ENCODE data around the gene KIF9.

Gene KIF9

DNA sequence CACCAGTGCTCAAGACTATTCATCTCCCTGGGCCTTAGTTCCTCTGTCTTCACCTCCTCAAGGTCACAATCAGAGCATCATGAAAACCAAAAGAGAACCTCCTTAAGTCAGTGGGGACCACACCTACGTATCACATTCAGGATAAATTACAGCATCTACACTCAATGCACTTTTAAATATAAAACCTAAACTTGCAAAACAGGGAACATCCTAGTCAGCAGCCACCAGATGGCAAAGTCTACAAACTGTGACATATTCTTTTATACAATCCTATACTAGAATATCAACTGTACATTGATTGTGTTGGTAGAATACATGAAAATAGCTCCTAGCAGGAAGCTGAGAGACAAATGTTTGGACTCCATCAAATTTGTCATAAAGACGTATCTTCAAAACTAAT, 7.9 kb downstream of the KIF9 start:
- H3K4me3 ChIP-seq (ENCODE audit: low read depth, low read length) = no peak overlapping the region
- TF ChIP-seq, protein P1, sequence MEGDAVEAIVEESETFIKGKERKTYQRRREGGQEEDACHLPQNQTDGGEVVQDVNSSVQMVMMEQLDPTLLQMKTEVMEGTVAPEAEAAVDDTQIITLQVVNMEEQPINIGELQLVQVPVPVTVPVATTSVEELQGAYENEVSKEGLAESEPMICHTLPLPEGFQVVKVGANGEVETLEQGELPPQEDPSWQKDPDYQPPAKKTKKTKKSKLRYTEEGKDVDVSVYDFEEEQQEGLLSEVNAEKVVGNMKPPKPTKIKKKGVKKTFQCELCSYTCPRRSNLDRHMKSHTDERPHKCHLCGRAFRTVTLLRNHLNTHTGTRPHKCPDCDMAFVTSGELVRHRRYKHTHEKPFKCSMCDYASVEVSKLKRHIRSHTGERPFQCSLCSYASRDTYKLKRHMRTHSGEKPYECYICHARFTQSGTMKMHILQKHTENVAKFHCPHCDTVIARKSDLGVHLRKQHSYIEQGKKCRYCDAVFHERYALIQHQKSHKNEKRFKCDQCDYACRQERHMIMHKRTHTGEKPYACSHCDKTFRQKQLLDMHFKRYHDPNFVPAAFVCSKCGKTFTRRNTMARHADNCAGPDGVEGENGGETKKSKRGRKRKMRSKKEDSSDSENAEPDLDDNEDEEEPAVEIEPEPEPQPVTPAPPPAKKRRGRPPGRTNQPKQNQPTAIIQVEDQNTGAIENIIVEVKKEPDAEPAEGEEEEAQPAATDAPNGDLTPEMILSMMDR (IDR thresholded peaks at IDR 0.05; ENCODE audit: borderline replicate concordance, insufficient read depth, low read depth, low read length) = no peak

DNA sequence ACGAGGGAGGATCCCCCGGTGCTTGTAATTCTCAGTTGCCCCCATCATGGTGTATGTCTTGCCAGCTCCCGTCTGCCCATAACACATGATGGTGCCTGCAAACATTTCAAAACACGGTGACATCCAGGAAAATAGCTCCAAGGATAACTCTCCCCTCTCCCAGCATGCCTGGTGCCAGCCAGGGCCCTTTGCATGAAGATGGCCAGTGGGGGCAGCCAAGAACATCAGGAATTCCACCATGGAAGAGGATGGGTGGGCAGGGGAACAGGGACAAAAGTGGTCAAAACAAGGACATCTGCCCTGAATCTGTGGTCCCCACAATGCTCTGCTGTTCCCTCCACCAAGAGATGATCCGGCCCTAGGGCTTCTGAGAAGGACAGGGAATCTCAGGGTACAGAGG, 9.0 kb downstream of the KIF9 start:
- H3K4me3 ChIP-seq (ENCODE audit: low read depth, low read length) = no peak overlapping the region
- TF ChIP-seq, protein P1 (IDR thresholded peaks at IDR 0.05; ENCODE audit: borderline replicate concordance, insufficient read depth, low read depth, low read length) = no peak

DNA sequence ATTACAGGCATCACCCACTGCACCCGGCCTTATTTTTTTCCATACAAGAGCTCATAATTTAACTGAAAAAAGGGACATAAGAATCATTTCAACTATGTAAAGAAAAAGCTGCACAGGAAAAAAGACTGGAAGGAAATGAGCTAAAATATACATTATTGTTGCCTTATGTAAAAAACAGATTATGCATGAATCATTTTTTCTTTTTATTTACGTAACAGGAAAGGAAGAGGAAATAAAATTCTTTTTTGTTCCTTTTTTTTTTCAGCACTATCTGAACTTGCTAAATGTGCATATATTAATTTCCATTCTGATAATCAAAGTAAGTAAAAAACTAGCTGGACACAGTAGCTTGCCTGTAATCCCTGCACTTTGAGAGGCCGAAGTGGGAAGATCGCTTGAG, 12.1 kb downstream of the KIF9 start:
- no peak overlapping the region for H3K4me3 ChIP-seq (ENCODE audit: low read depth, low read length)
- TF ChIP-seq, protein P1 (IDR thresholded peaks at IDR 0.05; ENCODE audit: borderline replicate concordance, insufficient read depth, low read depth, low read length) = no peak

DNA sequence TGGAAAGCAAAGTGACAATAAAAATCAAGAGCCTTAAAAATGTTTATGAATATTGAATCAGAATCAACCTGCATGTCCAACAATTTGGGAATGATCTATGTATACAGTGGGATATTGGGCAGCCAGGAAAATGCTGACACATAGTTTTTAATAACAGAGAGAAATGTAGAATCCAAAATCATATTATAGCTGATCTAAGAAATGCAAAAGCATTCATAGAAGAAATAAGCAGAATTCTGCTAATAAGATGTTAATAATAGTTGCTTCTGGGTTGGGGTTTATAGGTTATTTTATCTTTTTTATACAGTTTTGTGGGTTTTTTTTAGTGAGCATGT, 15.1 kb downstream of the KIF9 start:
- H3K4me3 ChIP-seq (ENCODE audit: low read depth, low read length) = no peak overlapping the region
- TF ChIP-seq, protein P1 (IDR thresholded peaks at IDR 0.05; ENCODE audit: borderline replicate concordance, insufficient read depth, low read depth, low read length) = no peak

DNA sequence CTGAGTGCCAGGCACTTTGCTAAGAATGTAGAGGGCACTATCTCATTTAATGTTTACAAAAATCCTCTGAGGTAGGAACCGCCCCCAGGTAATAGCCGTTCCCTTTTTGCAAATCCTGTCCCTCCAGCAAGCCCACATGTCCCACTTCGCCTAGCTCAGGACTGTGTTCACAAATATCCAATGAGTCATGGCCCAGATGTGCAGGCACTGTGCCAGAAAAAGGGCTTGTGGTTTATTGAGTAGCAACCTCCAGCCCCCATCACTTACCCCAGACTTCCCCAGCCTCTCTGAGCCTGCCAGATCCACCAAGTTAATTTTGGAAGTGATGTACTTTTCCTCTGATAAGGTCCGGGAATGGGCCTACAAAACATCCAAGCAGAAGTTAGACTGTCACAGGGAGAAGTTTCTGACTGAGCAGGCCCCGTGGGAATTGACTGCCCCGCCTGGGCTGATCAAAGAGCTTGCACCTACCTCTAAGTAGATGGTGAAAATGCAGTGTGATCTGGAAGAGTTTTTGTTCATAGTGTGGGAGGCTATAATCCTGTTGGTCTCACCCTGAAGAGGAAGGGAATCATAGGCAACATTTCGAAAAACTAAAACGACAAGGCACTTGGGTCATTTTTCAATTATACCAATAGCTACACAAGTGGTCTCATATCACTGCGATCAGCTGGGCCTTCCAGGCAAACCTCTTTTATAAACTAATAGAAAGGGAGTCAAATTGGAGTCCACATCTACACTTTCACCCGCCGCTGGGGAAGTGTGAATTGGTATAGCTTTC, 15.7 kb downstream of the KIF9 start:
- TF ChIP-seq, protein P1 (IDR thresholded peaks at IDR 0.05; ENCODE audit: borderline replicate concordance, insufficient read depth, low read depth, low read length) = no peak
- no peak overlapping the region for H3K4me3 ChIP-seq (ENCODE audit: low read depth, low read length)

DNA sequence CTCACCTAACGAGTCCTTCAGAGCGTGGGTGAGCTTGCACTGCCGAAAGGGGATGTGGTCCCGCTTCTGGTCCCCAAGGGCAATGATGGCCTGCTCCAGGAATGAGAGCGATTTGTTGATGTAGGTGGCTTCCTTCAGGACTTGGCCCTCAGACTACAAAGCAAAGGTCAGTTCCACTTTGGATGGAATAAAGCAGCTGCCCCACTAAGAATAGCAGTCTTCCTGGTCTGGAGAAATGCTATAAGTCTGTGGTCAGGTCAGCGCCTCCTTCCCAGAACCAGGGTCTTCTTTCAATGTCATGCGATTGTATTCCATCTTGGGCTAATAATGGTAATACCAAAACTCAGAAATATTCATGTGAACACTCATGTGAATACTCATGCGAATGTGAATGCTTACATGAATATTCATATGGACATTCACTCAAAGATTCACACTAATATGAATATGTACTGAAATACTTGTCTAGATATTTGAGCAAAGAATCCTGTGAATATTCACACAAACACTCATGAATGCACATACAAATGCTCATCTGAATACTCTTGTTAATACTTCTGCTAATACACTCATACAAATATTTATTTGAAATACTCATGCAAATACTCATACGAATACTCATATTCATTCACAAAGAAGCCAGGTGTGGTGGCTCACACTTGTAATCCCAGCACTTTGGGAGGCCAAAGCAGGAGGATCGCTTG, 16.7 kb downstream of the KIF9 start:
- TF ChIP-seq, protein P1 (IDR thresholded peaks at IDR 0.05; ENCODE audit: borderline replicate concordance, insufficient read depth, low read depth, low read length) = no peak
- H3K4me3 ChIP-seq (ENCODE audit: low read depth, low read length) = no peak overlapping the region

DNA sequence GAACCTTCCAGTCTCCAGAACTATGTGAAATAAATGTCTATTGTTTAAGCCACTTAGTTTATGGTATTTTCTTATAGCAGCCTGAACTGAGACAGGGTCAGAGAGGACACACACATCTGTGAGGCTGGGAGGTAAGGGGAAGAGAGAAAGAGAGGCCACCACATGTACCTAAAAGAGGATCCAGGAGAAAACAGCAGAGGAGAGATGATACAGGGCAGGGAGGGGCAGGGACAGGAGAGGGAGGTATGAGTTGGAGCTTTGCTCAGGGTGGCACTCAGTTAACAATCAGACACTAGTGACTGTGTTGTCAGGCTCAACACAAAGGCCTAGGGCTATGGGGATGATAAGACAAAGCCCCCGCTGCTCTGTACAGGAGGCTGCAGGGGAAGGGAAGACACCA, 17.6 kb downstream of the KIF9 start:
- H3K4me3 ChIP-seq (ENCODE audit: low read depth, low read length) = no peak overlapping the region
- TF ChIP-seq, protein P1 (IDR thresholded peaks at IDR 0.05; ENCODE audit: borderline replicate concordance, insufficient read depth, low read depth, low read length) = no peak

All from GM12875 (cell line).